ENCODE measurements around the gene DMP1.

The DMP1 gene

GRCh38 chr4:87704001-87704400, 53.9 kb downstream of the DMP1 start:
- Histone ChIP-seq H3K36me3 (ENCODE audit: control insufficient read depth, insufficient read depth, low read length) (no peaks in the 10 kb centered on the region), H3K27me3 (replicated peaks; ENCODE audit: control insufficient read depth, insufficient read depth, low read length) (no peaks in the 10 kb centered on the region), H3K4me3 (replicated peaks; ENCODE audit: low read depth, low read length) (no peak overlapping the region)
- no peak for TF ChIP-seq CTCF (IDR thresholded peaks at IDR 0.05; ENCODE audit: insufficient read depth, low read length, poor library complexity, severe bottlenecking)
- no peak for DNase-seq (ENCODE audit: extremely low read depth, insufficient read length)

- H3K36me3 ChIP-seq (ENCODE audit: control insufficient read depth, insufficient read depth, low read length) = no peaks in the 10 kb centered on the region
- no peak for TF ChIP-seq CTCF (IDR thresholded peaks at IDR 0.05; ENCODE audit: insufficient read depth, low read length, poor library complexity, severe bottlenecking)
- no peak for DNase-seq (ENCODE audit: extremely low read depth, insufficient read length)
- H3K27me3 ChIP-seq (replicated peaks; ENCODE audit: control insufficient read depth, insufficient read depth, low read length) = no peaks in the 10 kb centered on the region
- no peak overlapping the region for H3K4me3 ChIP-seq (replicated peaks; ENCODE audit: low read depth, low read length)
These were observed 57.3 kb downstream of the DMP1 start for GRCh38 chr4:87707279-87707918.

Measured in GM06990 (cell line).